ENCODE data around the gene FOXP4. TPM values are rescaled to one million over a fixed set of nuclear protein-coding genes. Genes with fewer than 3 reads are reported as not detected.

Gene FOXP4
- total RNA-seq, 4 donors from 2014 or later: 2.4 to 15.1 (median 4.9) TPM

- no peak for TF ChIP-seq CTCF (IDR thresholded peaks at IDR 0.05; ENCODE audit: low read depth)
Measured at GRCh38 chr6:41581381-41581991, 35.3 kb downstream of the FOXP4 start.

GRCh38 chr6:41582540-41582939 is 36.4 kb downstream of the FOXP4 start:
- TF ChIP-seq CTCF (IDR thresholded peaks at IDR 0.05; ENCODE audit: low read depth): no peak

GRCh38 chr6:41583565-41583964 is 37.4 kb downstream of the FOXP4 start:
- TF ChIP-seq CTCF (IDR thresholded peaks at IDR 0.05; ENCODE audit: low read depth): no peak

- no peak for TF ChIP-seq CTCF (IDR thresholded peaks at IDR 0.05; ENCODE audit: low read depth)
Measured at GRCh38 chr6:41584205-41584604, 38.0 kb downstream of the FOXP4 start.

- TF ChIP-seq CTCF (IDR thresholded peaks at IDR 0.05; ENCODE audit: low read depth): no peak
Measured at GRCh38 chr6:41584668-41585205, 38.6 kb downstream of the FOXP4 start.

GRCh38 chr6:41585605-41586004 is 39.4 kb downstream of the FOXP4 start:
- no peak for TF ChIP-seq CTCF (IDR thresholded peaks at IDR 0.05; ENCODE audit: low read depth)

GRCh38 chr6:41586252-41587007 is 40.2 kb downstream of the FOXP4 start:
- TF ChIP-seq CTCF (IDR thresholded peaks at IDR 0.05; ENCODE audit: low read depth): no peak

Data from subcutaneous adipose tissue (tissue), 4 donors.